Loucy (cell line): Measurements from ENCODE around the gene OR10H4.

Experiments used
- CTCF ChIP-seq: fragments of 200-600 bp; sonication (generic); conservative IDR thresholded peaks from 2 replicates; pipeline ENCODE4 v1.5.1; 2014; ENCODE audit warnings: mild to moderate bottlenecking, antibody characterized with exemption, low read length
- EZH2phosphoT487 ChIP-seq: fragments of 200-600 bp; IDR thresholded peaks from 2 replicates; pipeline ENCODE4 v1.6.1; 2018; ENCODE audit warnings: antibody characterized with exemption, mild to moderate bottlenecking, moderate library complexity, borderline replicate concordance

GRCh38 chr19:15976836-15977689 lies 28.3 kb downstream of the OR10H4 start:
- no peak for TF ChIP-seq CTCF
- TF ChIP-seq EZH2phosphoT487: no peak
